Erythroblast (primary cell): ENCODE measurements around the gene KRT8.

ENCODE experiments used
- GATA1 ChIP-seq: IDR thresholded peaks from 2 replicates; pipeline ENCODE4 v1.6.1; 2011; ENCODE audit warnings: low read depth, mild to moderate bottlenecking, control low read depth, low read length, moderate library complexity
- POLR2A ChIP-seq: IDR thresholded peaks from 2 replicates; pipeline ENCODE4 v1.6.1; 2011; ENCODE audit warnings: mild to moderate bottlenecking, low read length

- no peak for TF ChIP-seq POLR2A
- no peak for TF ChIP-seq GATA1
These were observed 10.8 kb upstream of the KRT8 start for GRCh38 chr12:52915637-52916036.
